DOHH2 (cell line): ENCODE data around the gene ARHGEF26.

Experiments
- CTCF ChIP-seq: fragments of 200-600 bp; sonication (generic); IDR thresholded peaks from one replicate; pipeline ENCODE4 v1.5.1; 2014; ENCODE audit warnings: antibody characterized with exemption, mild to moderate bottlenecking, low read depth, low read length; ENCODE audit not compliant: poor library complexity, severe bottlenecking
- EZH2phosphoT487 ChIP-seq: fragments of 200-600 bp; sonication (generic); IDR thresholded peaks from 2 replicates; pipeline ENCODE4 v1.6.1; 2017; ENCODE audit warnings: borderline replicate concordance, mild to moderate bottlenecking, antibody characterized with exemption, low read length, moderate library complexity, mixed read lengths

DNA sequence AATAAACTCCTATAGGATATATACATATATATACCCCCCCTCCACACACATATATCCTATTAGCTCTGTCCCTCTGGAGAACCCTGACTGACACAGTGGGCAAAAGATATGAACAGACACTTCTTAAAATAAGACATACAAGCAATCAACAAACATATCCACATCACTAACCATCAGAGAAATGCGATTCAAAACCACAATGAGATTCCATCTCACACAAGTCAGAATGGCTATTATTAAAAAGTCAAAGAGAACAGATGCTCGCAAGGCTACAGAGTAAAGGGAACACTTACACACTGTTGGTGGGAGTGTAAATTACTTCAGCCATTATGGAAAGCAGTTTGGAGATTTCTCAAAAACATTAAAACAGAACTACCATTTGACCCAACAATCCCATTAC, 46.2 kb upstream of the ARHGEF26 start:
- TF ChIP-seq CTCF = no peak
- TF ChIP-seq EZH2phosphoT487 = no peak
